C1 segment of cervical spinal cord (tissue), 14 donors: ENCODE results near the gene SLC43A1.
"Not testable (repeated sequence)": the region's sequence is repeated elsewhere in the genome, so short reads cannot be mapped to it uniquely, and the experiment has no call there.

Experiments
- DNase-seq, 14 donors: peaks; one replicate each; lab custom pipeline; 2025; lab: John Stamatoyannopoulos, UW

Gene SLC43A1

GRCh38 chr11:57460758-57461749, 54.4 kb downstream of the SLC43A1 start:
- no peak for DNase-seq

GRCh38 chr11:57460022-57460757, 55.3 kb downstream of the SLC43A1 start, which contains the start of gene RTN4RL2:
RTN4RL2 (plus strand) TSS chr11:57460528; CDS start chr11:57460866, 338 bp downstream.
- DNase-seq: no peak

GRCh38 chr11:57459164-57460021, 56.1 kb downstream of the SLC43A1 start:
- DNase-seq: no peak

GRCh38 chr11:57458410-57459163, 56.9 kb downstream of the SLC43A1 start:
- peak in 4 of 14 donors; percentile 13 to 40 (median 25) for DNase-seq

- DNase-seq: no peak
These were observed 57.5 kb downstream of the SLC43A1 start for GRCh38 chr11:57458060-57458409.

- no peak for DNase-seq
These were observed 57.9 kb downstream of the SLC43A1 start for GRCh38 chr11:57457643-57458023.

- peak; percentile 12 to 85 (median 68) for DNase-seq
These were observed 58.4 kb downstream of the SLC43A1 start for GRCh38 chr11:57456960-57457642.

GRCh38 chr11:57453543-57454177, 61.8 kb downstream of the SLC43A1 start:
- DNase-seq: no peak

- DNase-seq: no peak
These were observed 69.4 kb downstream of the SLC43A1 start for GRCh38 chr11:57446055-57446454.

- not testable (repeated sequence) for DNase-seq
These were observed 70.4 kb downstream of the SLC43A1 start for GRCh38 chr11:57445122-57445394.

GRCh38 chr11:57444362-57445121, 71.0 kb downstream of the SLC43A1 start:
- DNase-seq: no peak

- no peak for DNase-seq
These were observed 74.6 kb downstream of the SLC43A1 start for GRCh38 chr11:57440744-57441414.

GRCh38 chr11:57439786-57440185, 75.7 kb downstream of the SLC43A1 start:
- no peak for DNase-seq

- DNase-seq: no peak
These were observed 76.9 kb downstream of the SLC43A1 start for GRCh38 chr11:57438345-57439285.

GRCh38 chr11:57436031-57436430, 79.5 kb downstream of the SLC43A1 start:
- no peak for DNase-seq

- no peak for DNase-seq
These were observed 80.6 kb downstream of the SLC43A1 start for GRCh38 chr11:57434640-57435546.
